TTC549 (cell line): Measurements from ENCODE around the gene ALPI.

Experiments used
- FAIRE-seq: peaks from 2 replicates; lab custom pipeline; 2012; peaks lifted over from hg19 to GRCh38; lab: Jason Lieb, UNC

The ALPI gene

GRCh38 chr2:232463701-232464543 is 8.0 kb downstream of the ALPI start:
- no peak for FAIRE-seq

GRCh38 chr2:232464544-232464885 is 8.6 kb downstream of the ALPI start:
- no peak for FAIRE-seq

GRCh38 chr2:232465061-232465460 is 9.1 kb downstream of the ALPI start:
- no peak for FAIRE-seq

- FAIRE-seq = no peak
These were observed 10.3 kb downstream of the ALPI start for GRCh38 chr2:232466221-232466620.

GRCh38 chr2:232473467-232473890 is 17.5 kb downstream of the ALPI start:
- FAIRE-seq = no peak

GRCh38 chr2:232476045-232476444 is 20.1 kb downstream of the ALPI start:
- FAIRE-seq = no peak

- FAIRE-seq = no peak
These were observed 20.8 kb downstream of the ALPI start for GRCh38 chr2:232476791-232477190.

GRCh38 chr2:232477751-232478510 is 22.0 kb downstream of the ALPI start:
- no peak for FAIRE-seq

- FAIRE-seq = no peak
These were observed 22.8 kb downstream of the ALPI start for GRCh38 chr2:232478571-232479340.

- FAIRE-seq = no peak
These were observed 23.6 kb downstream of the ALPI start for GRCh38 chr2:232479341-232480200.

- no peak for FAIRE-seq
These were observed 24.5 kb downstream of the ALPI start for GRCh38 chr2:232480201-232481190.

GRCh38 chr2:232481322-232482140 is 25.6 kb downstream of the ALPI start:
- FAIRE-seq = no peak

GRCh38 chr2:232482301-232483238 is 26.6 kb downstream of the ALPI start:
- no peak for FAIRE-seq

GRCh38 chr2:232483311-232483922 is 27.5 kb downstream of the ALPI start:
- no peak for FAIRE-seq

GRCh38 chr2:232483923-232484627 is 28.1 kb downstream of the ALPI start:
- FAIRE-seq = no peak

- no peak for FAIRE-seq
These were observed 28.8 kb downstream of the ALPI start for GRCh38 chr2:232484628-232485347.

- no peak for FAIRE-seq
These were observed 29.4 kb downstream of the ALPI start for GRCh38 chr2:232485348-232485756.
